ENCODE results near the gene SELENOO.

The SELENOO gene

DNA sequence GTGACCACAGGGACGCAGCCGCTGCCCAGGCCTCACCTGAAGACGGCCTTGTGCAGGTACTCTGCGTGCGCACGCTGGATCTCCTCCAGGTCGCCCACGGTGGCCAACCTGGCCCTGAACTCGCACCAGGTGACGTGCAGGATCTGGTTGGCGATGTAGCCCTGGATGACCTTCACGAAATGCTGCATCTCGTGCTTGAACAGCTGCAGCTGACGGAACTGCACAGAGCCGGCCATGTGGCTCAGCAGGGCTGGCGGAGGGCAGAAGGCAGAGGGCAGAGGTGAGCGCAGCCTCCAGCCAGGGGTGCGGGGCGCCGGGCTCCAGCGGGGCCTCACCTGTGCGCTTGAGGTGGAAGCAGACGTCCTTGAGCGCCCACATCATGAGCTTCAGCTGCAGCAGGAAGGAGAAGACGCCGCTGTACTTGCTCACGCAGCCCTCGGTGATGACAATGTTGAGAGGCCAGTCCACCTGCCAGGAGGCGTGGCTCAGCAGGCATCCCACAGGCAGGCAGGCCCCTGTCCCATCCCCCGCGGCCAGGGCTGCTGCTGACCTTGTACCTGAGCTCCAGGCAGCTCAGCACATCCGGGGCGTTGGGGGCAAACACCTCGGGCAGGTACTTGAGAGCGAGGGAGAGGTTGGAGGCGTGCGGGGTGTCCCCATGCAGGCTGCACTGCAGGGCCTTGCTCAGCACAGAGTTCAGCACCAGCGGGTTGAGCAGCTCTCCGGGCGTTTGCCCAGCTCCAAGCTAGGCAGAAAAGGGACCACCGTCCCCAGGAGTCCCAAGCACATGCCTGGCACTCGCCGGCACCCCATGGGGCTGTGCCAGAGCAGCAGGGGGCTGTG lies 17.6 kb downstream of the SELENOO start:
- DNase-seq = no peak

DNA sequence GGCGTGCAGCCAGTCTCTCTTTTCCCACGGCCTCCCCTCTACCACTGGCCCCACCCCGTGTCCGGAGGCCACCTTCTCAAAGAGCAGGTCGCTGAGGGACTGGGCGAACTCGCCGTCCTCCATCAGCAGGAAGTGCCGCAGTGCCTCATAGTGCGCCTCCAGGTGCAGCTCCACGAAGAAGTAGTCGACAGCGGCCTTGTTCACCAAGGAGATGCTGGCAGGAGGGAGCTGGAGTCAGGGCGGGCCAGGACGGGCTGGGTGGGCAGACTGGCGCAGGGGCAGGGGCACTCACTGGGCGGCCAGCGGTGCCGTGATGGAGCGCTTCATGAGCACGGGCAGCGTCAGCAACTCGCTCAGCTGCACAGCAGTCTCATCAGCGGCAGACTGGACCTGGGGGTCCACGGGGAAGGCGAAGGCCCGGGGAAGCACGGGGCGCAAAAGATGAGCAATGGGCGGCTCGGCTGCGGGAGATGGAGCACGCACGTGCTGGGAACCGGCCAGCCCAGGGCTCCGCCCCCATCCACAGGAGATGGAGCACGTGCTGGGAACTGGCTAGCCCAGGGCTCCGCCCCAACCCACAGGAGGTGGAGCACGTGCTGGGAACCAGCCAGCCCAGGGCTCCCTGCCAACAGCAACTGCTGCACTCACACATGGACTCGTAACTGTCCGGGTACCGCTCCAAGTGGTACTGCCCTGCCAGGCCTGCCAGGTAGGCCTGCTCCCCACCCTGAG lies 18.4 kb downstream of the SELENOO start:
- no peak for DNase-seq

DNA sequence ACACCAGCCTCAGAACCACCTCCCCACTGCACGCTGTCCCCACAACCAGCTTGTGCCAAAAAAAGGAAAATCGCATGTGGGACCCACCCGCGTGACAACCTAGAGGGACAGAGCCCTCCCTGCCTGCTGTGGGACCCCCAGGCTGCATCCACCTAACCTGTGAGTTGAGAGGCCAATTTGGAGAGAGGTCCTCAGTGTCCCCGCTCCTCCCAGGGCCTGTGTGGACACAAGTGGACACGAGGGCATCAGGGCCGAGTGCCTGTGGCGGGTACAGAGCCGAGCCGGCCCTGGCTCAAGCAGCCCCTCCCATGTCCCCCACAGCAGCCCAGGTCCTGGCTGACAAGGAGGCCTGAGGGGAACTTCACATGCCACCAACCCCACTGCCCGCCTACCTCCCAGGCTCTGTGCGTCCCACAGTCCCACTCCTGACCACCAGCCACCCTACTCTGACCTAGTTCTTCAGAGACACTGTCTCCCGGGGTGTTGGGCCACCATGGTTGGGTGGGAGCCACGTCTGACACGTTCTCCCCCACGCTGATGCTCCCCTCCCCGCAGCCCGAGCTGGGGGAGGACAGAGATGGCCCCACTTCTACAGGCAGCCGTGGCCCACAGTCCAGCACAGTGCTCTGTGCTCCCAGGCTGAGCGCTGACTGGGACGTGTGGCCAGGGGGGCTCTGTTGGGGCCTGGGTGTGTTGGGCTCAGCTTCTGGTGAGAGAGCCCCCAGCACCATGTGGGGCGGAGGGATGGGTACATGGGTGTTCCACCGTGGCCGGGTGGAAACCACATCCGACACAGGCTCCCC lies 19.2 kb downstream of the SELENOO start:
- no peak for DNase-seq

DNA sequence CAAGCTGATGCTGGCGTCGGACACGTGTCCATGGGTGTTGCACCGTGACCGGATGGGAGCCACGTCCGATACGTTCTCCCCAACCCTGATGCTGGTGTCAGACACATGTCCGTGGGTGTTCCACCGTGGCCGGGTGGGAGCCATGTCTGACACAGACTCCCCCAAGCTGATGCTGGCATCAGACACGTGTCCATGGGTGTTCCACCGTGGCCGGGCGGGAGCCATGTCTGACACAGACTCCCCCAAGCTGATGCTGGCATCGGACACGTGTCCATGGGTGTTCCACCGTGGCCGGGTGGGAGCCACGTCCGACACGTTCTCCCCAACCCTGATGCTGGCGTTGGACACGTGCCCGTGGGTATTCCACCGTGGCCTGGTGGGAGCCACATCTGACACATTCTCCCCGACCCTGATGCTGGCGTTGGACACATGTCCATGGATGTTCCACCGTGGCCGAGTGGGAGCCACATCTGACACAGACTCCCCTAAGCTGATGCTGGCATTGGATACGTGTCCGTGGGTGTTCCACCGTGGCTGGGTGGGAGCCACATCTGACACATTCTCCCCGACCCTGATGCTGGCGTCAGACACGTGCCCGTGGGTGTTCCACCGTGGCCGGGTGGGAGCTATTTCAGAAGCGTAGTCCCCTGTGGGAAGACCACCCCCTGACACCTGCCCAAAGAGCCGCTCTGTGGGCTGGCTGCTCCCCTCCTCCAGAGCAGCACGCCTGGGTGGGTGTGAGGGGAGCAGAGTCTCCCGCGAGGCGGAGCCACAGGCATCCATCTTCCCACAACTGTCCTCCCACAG lies 20.0 kb downstream of the SELENOO start:
- DNase-seq = no peak

DNA sequence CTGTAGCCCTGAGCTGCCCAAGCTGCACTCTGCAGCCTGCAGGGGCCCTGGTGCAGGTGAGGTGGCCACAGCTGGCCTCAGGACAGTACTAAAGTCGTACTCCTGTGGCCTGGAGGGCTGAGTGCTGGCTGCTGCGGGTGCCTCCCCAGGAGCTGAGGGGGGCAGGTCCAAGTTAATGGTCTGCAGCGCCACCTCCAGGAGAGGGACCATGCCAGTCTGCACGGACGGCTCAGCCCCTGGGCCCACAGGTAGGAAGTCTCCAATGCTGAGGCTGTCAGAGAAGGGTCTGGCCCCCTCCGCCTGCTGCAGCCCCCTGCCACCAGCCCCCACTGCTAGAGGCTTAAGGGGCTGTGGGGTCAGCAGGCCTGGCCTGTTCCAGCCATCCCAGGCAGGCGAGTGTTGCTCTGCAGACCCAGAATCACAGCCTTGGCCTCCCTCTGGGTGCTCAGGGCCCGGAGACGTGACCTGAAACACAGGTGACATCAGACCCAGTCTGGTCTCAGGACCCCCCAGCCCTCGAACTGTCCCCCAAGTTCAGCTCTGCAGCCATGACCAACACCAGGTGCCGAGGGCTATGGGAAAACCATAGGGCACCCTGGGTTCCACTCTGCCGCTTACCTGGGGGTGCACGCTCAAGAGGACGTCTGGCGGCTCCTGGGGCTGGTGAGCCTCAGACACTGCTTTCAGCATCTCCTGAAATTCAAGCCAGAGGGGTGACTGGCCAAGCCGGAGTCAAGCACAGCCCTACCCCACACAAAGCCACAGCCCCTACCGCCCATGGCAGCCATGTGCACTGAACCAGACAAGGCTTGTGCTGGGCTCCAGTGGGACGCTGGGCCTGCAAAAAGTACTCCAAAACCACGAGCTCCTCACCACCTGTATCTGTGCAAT lies 20.8 kb downstream of the SELENOO start:
- no peak for DNase-seq

DNA sequence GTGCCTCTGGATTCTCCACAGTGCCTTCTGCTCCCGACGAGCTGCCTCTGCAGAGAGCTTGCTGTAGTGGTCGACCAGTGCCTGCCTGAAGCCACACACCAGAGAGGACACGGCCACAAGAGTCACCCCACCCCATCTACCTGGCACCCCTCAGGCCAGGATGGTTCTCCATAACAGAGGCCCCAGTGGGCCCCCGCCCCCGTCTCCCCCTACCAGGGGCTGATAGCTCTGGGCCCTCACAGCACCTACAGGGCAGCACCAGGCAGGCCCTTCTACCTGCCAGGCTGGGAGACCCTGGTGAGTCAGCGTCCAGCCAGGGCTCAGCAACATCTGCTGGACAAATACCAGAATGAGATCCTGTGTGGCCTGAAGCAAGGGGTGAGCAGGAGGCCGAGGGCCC lies 21.7 kb downstream of the SELENOO start:
- no peak for DNase-seq

DNA sequence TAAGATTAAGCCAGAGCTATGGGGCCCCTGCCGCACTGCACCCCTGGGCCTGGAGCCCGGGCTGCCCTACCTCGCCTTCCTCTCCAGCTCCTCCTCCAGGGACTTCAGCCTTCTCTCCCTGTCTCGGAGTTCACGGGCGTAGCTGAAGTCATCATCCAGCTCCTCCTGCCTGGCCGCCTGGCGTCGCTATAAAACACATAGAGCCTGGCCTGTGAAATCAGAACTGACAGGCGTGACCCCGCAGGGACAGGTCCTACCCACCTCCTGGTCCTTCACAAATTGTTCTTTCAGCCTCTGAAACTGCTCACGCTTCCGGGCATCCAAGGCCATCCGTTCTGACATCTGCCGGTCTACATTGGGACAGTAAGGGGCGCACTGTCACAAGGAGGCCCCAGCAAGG lies 23.3 kb downstream of the SELENOO start:
- DNase-seq = no peak

DNA sequence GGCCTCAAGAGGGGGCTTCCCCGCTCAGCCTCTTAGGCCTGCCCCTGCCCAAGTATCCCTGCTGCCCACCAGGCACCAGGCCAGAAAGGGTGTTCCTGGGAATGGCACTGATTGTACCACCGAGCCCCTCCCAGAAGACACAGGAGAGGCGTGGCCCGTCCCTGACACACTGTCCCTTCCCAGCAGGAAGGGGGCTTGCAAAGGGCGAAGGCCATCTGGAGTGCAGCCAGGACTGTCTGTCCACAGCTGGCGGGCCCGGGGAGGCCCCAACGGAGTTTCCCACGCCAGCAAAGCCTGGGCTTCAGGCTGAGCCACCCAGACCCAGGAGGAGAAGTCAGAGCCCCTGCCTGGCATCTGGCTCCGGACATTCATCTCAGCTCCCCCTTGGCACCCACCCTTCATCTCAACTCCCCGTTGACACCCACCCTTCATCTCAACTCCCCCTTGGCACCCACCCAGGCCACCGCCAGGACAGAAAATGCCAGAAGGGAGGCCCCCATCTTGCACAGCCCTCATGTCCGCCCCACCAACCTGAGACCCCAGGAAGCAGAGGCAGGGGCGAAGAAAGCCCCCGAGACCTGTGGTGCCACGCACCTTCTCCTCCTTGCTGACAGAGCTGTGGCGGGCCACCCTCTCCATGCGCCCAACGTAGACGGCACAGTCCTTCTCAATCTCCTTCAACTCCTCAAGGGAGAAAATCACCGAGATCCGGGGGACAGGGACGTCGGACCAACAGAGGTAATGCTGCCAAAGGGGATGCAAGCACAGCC lies 24.6 kb downstream of the SELENOO start:
- no peak for DNase-seq

DNA sequence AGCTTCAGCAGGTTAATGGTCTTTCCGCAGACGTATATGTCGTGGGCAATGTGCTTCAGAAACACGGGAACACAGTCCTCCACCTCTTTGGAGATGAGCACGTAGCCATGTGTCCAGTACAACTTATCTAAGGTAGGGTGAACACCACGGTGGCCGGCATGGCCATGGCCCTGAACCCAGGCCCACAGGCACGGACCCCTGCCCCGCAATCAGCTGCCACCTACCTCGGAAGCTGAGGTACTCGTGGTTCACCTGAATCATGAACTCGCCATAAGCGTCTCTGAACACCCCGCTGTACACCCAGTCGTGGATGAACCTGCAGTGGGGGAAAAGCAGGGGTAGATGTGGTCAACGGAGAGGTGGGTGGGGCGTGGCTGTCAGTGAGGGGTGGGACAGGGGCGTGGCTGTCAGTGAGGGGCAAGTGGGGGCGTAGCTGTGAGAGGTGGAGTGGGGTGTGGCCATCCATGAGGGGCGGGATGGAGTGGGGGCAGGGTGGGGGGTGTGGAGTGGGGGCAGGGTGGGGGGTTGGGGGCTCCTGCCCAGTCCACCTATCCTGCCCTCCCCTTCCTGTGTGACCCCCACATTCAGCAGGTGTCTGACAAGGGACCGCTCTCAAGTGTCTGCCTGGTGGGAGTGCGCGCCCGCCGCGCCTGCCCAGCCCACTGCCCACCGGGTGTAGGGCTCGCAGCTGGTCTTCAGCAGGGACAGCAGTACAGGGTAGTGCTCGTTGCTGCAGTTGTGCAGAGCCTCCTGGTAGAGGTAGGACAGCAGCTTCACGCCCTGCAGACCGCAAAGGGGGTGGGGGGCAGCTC lies 25.5 kb downstream of the SELENOO start:
- DNase-seq = no peak

DNA sequence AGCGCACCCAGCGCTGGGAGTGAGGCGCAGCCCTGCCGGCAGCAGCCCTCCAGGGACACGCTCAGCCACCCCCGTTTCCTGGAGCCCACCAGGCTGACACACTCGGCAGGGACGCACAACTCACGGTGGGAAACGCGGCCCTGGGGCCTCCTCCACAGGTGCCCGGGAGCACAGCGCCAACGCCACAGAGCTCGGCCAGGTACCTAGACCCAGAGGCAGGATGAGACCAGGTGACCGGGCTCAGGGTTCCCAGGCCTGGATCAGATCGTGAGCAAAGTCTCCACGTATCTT lies 26.0 kb downstream of the SELENOO start:
- no peak for DNase-seq

DNA sequence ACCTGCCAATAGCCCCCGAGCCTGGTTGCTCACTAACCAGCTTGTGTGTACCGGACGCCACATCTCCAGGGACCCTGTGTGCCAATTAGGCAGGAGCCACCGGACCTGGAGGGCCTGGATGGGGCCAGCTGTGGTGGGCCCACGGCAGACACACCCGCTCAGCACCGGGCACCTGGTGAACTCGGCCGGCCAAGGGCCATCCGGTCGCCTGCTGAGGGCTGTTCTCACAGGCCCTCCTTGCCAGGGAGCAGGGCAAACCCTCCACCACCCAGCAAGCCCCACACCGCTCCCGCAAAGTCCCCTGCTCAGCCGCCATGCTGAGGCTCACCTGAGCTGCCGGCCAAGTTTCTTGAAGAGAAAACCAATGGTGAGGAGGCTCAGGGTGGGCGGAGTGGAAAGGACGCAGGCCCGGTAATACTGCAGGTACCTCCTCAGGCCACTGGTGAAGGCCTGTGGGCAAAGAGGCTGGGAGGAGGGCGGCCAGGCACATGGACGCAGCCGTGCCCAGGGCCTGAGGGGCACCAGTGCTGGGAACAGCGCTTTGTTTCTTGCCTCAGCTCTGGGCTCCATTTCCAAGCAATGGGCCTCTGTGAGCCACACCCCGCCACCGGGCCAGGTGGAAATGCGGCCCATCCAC lies 26.9 kb downstream of the SELENOO start:
- DNase-seq = no peak

DNA sequence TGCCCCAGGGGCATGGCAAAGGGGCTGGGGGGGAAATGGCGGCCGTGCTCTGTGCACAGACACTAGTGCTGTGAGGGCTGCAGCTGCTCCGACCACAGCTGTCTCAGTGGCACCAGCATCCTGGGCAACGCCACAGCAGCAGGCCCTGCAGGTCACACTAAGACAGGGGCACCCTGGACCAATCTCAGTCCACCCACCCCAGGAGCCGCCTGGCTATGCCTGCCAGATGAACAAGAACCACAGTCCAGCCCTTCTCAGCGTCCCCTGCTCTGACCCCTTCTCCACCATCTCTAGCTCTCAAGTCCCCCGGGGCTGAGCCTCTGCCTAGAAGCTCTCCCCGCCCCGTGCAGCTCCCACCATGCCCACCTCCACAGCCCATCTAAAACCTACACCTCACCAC lies 27.6 kb downstream of the SELENOO start:
- DNase-seq = no peak

DNA sequence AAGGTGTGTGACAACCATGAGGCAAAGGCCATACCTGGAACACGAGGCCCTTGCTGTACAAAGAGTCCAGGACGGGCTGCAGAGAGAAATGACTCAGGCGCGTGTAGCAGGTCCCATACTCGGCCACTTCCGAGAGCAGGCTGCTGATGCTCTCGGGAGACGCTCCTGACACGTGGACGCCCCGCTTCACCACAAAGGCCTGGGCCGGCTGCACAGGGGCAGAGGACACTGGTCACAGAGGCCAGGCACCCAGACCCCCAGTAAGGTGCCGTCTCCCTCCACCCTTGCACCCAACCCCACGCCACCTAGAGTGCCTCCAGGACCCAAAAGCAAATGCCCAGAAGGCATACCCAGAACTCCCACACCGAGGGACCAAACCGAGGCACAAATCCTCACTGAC lies 28.6 kb downstream of the SELENOO start:
- DNase-seq = no peak

DNA sequence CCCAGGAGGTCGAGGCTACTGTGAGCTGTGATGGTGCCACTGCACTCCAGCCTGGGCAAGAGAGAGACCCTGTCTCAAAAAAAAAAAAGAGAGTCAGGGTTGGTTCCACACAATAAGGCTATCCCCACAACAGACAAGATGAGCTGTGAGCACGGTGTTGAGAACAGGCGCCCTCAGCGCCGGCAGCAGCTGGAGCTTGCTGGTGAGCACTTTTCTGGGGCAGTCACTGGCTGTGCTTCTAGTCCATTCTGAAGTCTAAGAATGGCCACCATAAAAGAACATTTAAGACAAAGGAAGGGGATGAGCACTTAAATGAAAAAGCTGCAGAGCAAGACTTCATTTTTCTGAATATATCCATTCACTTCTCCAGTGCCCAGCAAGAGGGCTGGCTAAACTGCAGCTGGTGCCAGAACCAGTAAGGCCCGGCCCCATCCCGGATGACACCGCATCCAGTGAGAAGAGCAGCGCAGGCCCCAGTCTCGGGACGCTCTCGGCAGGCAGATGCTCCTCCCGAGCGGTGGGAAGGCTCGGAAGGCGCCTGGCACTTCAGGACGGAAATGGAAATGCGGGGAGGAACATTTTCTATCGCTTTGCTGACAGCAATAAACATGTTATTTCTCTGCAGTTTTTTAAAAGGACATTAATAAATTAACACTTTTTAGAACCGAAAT lies 31.8 kb downstream of the SELENOO start:
- no peak for DNase-seq

DNA sequence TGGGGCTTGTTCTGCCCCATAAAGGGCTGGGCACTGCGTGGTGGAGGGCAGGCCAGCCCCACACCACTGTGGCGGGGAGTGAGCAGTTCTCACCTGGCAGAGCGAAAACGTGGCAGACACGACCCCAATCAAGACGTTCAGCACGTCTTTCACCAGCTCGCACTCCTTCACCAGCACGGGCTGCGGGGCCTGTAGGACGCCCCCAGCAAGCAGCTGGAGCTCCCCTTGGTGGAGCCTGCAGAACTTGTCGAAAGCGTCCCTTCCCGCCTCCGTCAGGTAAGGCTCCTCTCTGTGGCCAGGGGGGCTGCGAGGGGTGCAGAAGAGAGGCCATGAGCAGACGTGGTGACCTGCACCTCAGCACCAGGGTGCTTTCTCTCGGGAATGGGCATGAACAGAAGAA lies 32.4 kb downstream of the SELENOO start:
- DNase-seq = no peak

DNA sequence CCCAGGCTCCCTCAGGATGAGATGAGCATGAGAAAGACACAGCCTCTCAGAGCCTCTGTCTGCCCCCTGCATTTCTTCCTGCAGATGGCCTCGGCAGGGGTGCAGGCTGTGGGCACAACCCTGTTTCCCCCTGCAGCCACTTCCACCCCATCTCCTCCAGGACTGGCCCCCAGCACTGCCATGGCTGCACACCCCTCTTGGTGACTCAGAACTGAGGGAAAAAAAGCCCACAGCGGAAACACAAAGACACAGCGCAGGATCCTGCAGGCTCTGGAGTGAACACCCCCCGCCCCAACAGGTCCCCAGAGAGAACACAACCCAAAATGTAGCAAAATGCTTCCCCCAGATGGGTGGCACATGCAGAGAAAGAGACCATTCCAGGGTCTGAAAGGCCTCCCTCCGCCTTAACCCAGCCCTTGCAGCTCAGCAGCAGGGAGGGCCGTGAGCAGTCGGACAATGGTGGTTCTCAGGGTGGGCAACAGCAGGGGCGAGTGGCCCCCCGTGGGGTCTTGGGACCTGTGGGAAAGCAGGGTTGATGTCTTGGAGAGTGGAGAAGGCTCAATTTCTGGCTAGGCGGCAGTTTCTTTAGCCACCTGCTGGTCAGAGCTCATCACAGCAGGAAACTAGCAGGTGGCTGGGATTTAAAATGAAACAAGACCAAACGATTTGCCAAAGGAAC lies 36.1 kb downstream of the SELENOO start:
- no peak for DNase-seq

DNA sequence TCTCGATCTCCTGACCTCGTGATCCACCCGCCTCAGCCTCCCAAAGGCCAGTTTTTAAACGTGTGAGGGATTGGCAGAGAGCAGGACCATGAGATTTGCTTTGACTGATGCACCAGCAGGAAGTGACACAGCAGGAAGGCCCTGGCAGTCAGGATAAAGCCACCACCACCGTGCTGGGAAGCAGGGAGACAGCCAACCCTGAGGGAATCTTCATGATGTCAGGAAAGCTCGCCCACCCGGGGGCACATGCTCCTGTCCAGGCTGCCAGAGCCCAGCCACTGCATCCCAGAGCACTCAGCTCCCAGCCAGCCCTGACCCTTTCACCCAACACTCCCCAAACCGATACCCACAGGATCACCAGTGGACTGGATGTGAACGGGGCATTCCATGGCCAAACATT lies 37.9 kb downstream of the SELENOO start:
- no peak for DNase-seq

DNA sequence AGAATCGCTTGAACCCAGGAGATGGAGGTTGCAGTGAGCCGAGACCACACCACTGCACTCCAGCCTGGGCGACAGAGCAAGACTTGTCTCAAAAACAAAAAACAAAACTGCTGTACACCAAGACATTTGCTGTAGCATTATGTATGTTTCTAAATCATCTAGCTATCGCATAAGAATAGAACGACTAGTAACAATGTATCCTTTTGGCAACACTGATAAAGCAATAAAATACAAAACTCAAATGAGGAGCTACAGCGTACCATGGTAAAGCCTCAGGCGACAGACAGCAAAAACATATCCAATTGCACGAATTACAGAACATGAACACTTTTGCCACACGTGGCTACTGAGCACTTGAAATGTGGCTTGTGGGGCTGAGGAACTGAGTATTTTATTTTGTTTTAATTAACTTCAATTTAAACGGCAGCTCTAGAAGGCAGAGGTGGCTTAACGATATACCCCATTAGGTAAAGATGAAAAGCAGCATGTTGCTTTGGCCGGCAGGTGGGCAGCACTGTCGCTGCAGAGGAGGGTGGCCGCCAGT lies 41.7 kb downstream of the SELENOO start:
- DNase-seq = no peak

Data from GOT3 (cell line).